Measurements from ENCODE around the gene AP5S1. TPM values are rescaled to one million over a fixed set of nuclear protein-coding genes. Genes with fewer than 3 reads are reported as not detected.

The AP5S1 gene
- total and polyA plus RNA-seq, 4 donors, result 4.4 to 12.3 (median 7.9) TPM

DNA sequence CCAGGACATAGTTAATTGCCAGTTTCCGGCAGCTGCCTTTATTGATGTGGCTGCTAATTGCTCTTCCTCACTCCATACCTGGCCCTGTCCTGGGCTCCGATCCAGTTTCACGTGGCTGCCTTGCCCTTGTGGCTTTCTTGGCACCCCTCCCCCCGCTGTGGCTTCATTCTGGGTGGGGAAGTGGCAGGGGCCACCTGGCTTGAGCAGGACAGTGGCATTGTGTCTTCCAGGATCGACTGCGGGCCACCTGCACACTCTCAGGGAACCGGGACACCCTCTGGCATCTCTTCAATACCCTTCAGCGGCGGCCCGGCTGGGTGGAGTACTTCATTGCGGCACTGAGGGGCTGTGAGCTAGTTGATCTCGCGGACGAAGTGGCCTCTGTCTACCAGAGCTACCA is 37.1 kb downstream of the AP5S1 start:
- no peak overlapping the region for H3K27ac ChIP-seq (ENCODE audit: low read depth in 1 of 2, low read length in 2 of 2)
- no peak overlapping the region for H3K4me3 ChIP-seq (ENCODE audit: low read length in 2 of 2)
- no peaks in the 10 kb centered on the region for H3K9me3 ChIP-seq (ENCODE audit: control insufficient read depth, low read length)
- peaks cover 3 to 13% of the 10 kb centered on the region in 2 donors for H3K36me3 ChIP-seq (ENCODE audit: control insufficient read depth in 1 of 2, insufficient read depth in 2 of 2, low read length in 1 of 2)
- WGBS, 2 donors, result 80 to 81% methylated on average over 14 of the region's 14 CpGs
- H3K4me1 ChIP-seq (ENCODE audit: control insufficient read depth in 1 of 2, insufficient read depth in 2 of 2, low read length in 2 of 2), result no peaks in the 10 kb centered on the region
- intact Hi-C loops (cut with DNase I), result no loop called here
- DNase-seq (no peak), ATAC-seq (ENCODE audit: low FRiP score) (no peak)
- no peaks in the 10 kb centered on the region for H3K27me3 ChIP-seq (ENCODE audit: control insufficient read depth in 1 of 2, insufficient read depth in 2 of 2, low read length in 1 of 2)

DNA sequence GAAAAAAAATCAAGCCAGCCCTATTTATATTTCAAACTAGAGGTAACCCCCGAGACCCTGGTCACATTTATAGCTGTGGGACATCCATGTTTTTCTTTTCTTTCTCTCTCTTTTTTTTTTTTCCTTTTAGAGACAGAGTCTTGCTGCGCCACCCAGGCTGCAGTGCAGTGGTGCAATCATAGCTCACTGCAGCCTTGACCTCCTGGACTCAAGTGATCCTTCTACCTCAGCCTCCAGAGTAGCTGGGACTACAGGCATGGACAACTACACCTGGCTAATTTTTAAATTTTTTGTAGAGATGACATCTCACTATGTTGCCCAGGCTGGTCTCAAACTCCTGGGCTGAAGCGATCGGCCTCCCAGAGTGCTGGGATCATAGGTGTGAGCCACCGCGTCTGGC is 38.3 kb downstream of the AP5S1 start:
- no peaks in the 10 kb centered on the region for H3K27me3 ChIP-seq (ENCODE audit: control insufficient read depth in 1 of 2, insufficient read depth in 2 of 2, low read length in 1 of 2)
- peaks cover 5 to 18% of the 10 kb centered on the region in 2 donors for H3K36me3 ChIP-seq (ENCODE audit: control insufficient read depth in 1 of 2, insufficient read depth in 2 of 2, low read length in 1 of 2)
- intact Hi-C loops (cut with DNase I), result no loop called here
- no peak for ATAC-seq (ENCODE audit: low FRiP score)
- H3K27ac ChIP-seq (ENCODE audit: low read depth in 1 of 2, low read length in 2 of 2), result no peak overlapping the region
- 97% methylated on average over 6 of the region's 6 CpGs for WGBS, 2 donors
- H3K4me1 ChIP-seq (ENCODE audit: control insufficient read depth in 1 of 2, insufficient read depth in 2 of 2, low read length in 2 of 2), result no peaks in the 10 kb centered on the region
- DNase-seq, result no peak
- no peaks in the 10 kb centered on the region for H3K9me3 ChIP-seq (ENCODE audit: control insufficient read depth, low read length)
- no peak overlapping the region for H3K4me3 ChIP-seq (ENCODE audit: low read length in 2 of 2)

DNA sequence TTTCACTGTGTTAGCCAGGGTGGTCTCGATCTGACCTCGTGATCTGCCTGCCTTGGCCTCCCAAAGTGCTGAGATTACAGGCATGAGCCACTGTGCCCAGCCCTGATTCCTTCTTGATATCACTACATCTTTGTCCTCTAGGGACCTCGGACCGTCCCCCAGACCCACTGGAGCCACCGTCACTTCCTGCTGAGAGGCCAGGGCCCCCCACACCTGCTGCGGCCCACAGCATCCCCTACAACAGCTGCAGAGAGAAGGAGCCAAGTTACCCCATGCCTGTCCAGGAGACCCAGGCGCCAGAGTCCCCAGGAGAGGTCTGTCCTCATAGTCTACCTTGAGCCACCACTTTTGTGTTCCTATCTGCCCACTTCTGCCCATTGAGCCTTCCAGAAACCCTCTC is 40.8 kb downstream of the AP5S1 start:
- H3K4me1 ChIP-seq (ENCODE audit: control insufficient read depth in 1 of 2, insufficient read depth in 2 of 2, low read length in 2 of 2), result no peaks in the 10 kb centered on the region
- DNase-seq, result no peak
- no peak overlapping the region for H3K27ac ChIP-seq (ENCODE audit: low read depth in 1 of 2, low read length in 2 of 2)
- no peaks in the 10 kb centered on the region for H3K27me3 ChIP-seq (ENCODE audit: control insufficient read depth in 1 of 2, insufficient read depth in 2 of 2, low read length in 1 of 2)
- no peak for ATAC-seq (ENCODE audit: low FRiP score)
- H3K9me3 ChIP-seq (ENCODE audit: control insufficient read depth, low read length), result no peaks in the 10 kb centered on the region
- H3K36me3 ChIP-seq (ENCODE audit: control insufficient read depth in 1 of 2, insufficient read depth in 2 of 2, low read length in 1 of 2), result peaks cover 5 to 27% of the 10 kb centered on the region in 2 donors
- intact Hi-C loops (cut with DNase I), result no loop called here
- WGBS, 2 donors, result 96 to 97% methylated on average over 7 of the region's 7 CpGs
- no peak overlapping the region for H3K4me3 ChIP-seq (ENCODE audit: low read length in 2 of 2)

DNA sequence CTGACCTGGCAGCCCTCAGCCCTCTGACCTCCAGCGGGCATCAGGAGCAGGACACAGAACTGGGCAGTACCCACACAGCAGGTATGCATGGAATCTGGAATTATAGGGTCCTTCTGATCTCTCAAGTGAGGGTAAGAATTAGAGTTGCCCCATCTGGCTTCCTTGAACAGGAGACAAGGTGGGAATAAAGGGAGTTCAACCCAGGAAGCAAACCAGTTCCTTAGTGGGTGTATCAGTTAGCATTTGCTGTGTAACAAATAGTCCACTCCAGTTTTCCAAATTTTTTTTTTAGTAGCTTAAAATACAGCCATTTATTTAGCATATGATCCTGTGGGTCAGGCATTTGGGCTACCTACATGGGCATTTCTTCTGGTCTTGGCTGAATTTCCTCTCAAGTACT is 42.0 kb downstream of the AP5S1 start:
- Histone ChIP-seq H3K27me3 (ENCODE audit: control insufficient read depth in 1 of 2, insufficient read depth in 2 of 2, low read length in 1 of 2) (no peaks in the 10 kb centered on the region), H3K9me3 (ENCODE audit: control insufficient read depth, low read length) (no peaks in the 10 kb centered on the region), H3K4me1 (ENCODE audit: control insufficient read depth in 1 of 2, insufficient read depth in 2 of 2, low read length in 2 of 2) (no peaks in the 10 kb centered on the region), H3K36me3 (ENCODE audit: control insufficient read depth in 1 of 2, insufficient read depth in 2 of 2, low read length in 1 of 2) (peaks cover 5 to 26% of the 10 kb centered on the region in 2 donors), H3K27ac (ENCODE audit: low read depth in 1 of 2, low read length in 2 of 2) (no peak overlapping the region), H3K4me3 (ENCODE audit: low read length in 2 of 2) (no peak overlapping the region)
- ATAC-seq (ENCODE audit: low FRiP score), result no peak
- intact Hi-C loops (cut with DNase I), result no loop called here
- 100% methylated on average over 1 of the region's 1 CpG for WGBS, 2 donors
- no peak for DNase-seq

DNA sequence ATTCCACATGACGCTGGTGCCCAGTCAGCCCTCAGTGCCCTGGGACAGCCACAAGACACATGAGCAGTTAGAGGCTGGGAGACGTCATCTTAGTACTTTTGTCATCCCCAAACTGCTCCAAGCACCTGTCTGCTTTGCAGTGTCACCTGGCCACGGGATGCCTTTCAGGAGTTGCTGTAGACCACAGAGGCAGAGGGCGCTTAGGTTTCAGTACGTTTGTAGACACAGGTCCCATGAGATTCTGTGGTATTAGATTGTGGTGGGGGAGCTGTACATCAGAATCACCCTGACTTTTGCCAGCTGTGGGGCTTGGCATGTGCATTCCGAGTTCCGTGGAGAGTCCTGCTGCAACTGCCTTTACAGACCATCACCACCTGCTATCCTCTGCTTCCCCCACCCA is 43.0 kb downstream of the AP5S1 start:
- ATAC-seq (ENCODE audit: low FRiP score) (no peak), DNase-seq (no peak)
- Histone ChIP-seq H3K4me3 (ENCODE audit: low read length in 2 of 2) (no peak overlapping the region), H3K27me3 (ENCODE audit: control insufficient read depth in 1 of 2, insufficient read depth in 2 of 2, low read length in 1 of 2) (no peaks in the 10 kb centered on the region), H3K9me3 (ENCODE audit: control insufficient read depth, low read length) (no peaks in the 10 kb centered on the region), H3K4me1 (ENCODE audit: control insufficient read depth in 1 of 2, insufficient read depth in 2 of 2, low read length in 2 of 2) (no peaks in the 10 kb centered on the region), H3K36me3 (ENCODE audit: control insufficient read depth in 1 of 2, insufficient read depth in 2 of 2, low read length in 1 of 2) (peaks cover 5 to 19% of the 10 kb centered on the region in 2 donors), H3K27ac (ENCODE audit: low read depth in 1 of 2, low read length in 2 of 2) (no peak overlapping the region)
- WGBS, 2 donors, result 79 to 80% methylated on average over 7 of the region's 7 CpGs
- intact Hi-C loops (cut with DNase I), result no loop called here

DNA sequence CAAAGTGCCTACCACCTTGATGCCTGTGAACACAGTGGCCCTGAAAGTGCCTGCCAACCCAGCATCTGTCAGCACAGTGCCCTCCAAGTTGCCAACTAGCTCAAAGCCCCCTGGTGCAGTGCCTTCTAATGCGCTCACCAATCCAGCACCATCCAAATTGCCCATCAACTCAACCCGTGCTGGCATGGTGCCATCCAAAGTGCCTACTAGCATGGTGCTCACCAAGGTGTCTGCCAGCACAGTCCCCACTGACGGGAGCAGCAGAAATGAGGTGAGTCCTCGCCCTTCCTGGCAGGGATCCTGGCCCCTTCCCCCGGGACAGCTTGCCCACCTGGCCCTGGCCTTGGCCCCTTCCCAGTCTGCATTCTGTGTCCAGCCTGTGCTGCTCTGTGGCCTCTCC is 44.2 kb downstream of the AP5S1 start:
- DNase-seq (no peak), ATAC-seq (ENCODE audit: low FRiP score) (no peak)
- Histone ChIP-seq H3K27me3 (ENCODE audit: control insufficient read depth in 1 of 2, insufficient read depth in 2 of 2, low read length in 1 of 2) (no peaks in the 10 kb centered on the region), H3K4me1 (ENCODE audit: control insufficient read depth in 1 of 2, insufficient read depth in 2 of 2, low read length in 2 of 2) (no peaks in the 10 kb centered on the region), H3K36me3 (ENCODE audit: control insufficient read depth in 1 of 2, insufficient read depth in 2 of 2, low read length in 1 of 2) (peaks cover 5 to 19% of the 10 kb centered on the region in 2 donors), H3K27ac (ENCODE audit: low read depth in 1 of 2, low read length in 2 of 2) (no peak overlapping the region), H3K9me3 (ENCODE audit: control insufficient read depth, low read length) (no peaks in the 10 kb centered on the region), H3K4me3 (ENCODE audit: low read length in 2 of 2) (no peak overlapping the region)
- intact Hi-C loops (cut with DNase I), result no loop called here
- WGBS, 2 donors, result 71% methylated on average over 5 of the region's 5 CpGs

DNA sequence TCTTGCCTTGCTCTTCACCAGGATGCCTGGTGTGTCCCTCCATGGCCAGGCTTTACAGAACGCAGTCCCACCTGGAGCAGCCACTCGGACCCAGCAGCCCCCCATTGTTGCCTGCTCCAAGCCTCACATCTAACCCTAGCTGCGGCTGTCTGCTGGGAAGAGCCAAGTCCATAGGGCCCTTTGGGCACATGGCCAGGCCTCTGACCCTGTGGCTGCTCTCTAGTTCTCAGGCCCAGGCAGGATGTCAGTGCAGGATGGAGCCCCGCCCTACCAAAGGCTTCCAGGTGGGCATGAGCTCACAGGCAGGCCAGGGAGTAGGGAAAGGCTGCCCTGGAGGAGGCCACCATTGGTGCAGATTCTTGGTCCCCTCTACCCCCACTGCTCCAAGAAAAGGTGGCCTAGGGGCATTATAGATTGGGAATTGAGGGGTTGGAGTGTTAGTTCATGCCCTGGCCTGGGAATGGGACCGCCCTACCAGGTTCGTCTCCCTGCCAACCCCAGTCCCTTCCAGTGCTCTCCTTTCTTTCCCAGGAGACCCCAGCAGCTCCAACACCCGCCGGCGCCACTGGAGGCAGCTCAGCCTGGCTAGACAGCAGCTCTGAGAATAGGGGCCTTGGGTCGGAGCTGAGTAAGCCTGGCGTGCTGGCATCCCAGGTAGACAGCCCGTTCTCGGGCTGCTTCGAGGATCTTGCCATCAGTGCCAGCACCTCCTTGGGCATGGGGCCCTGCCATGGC is 45.0 kb downstream of the AP5S1 start:
- Histone ChIP-seq H3K4me3 (ENCODE audit: low read length in 2 of 2) (no peak overlapping the region), H3K27ac (ENCODE audit: low read depth in 1 of 2, low read length in 2 of 2) (no peak overlapping the region), H3K27me3 (ENCODE audit: control insufficient read depth in 1 of 2, insufficient read depth in 2 of 2, low read length in 1 of 2) (no peaks in the 10 kb centered on the region), H3K36me3 (ENCODE audit: control insufficient read depth in 1 of 2, insufficient read depth in 2 of 2, low read length in 1 of 2) (peaks cover 5 to 19% of the 10 kb centered on the region in 2 donors), H3K9me3 (ENCODE audit: control insufficient read depth, low read length) (no peaks in the 10 kb centered on the region), H3K4me1 (ENCODE audit: control insufficient read depth in 1 of 2, insufficient read depth in 2 of 2, low read length in 2 of 2) (no peaks in the 10 kb centered on the region)
- intact Hi-C loops (cut with DNase I), result no loop called here
- no peak for ATAC-seq (ENCODE audit: low FRiP score)
- 83 to 88% methylated on average over 14 of the region's 14 CpGs for WGBS, 2 donors
- DNase-seq, result no peak

DNA sequence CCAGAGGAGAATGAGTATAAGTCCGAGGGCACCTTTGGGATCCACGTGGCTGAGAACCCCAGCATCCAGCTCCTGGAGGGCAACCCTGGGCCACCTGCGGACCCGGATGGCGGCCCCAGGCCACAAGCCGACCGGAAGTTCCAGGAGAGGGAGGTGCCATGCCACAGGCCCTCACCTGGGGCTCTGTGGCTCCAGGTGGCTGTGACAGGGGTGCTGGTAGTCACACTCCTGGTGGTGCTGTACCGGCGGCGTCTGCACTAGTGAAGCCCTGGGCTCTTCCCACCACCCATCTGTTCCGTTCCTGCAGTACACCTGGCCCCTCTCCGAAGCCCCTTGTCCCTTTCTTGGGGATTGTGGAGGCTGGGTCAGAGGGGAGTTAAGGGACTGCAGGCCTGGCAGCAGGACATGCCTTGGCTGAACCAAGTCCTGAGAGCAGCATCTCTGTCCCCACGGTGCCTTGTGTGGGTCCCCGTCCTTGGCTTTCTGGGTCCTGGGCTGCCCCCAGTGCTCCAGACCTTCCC is 45.6 kb downstream of the AP5S1 start:
- ATAC-seq (ENCODE audit: low FRiP score) (no peak), DNase-seq (no peak)
- H3K4me3 ChIP-seq (ENCODE audit: low read length in 2 of 2), result no peak overlapping the region
- no peaks in the 10 kb centered on the region for H3K27me3 ChIP-seq (ENCODE audit: control insufficient read depth in 1 of 2, insufficient read depth in 2 of 2, low read length in 1 of 2)
- H3K4me1 ChIP-seq (ENCODE audit: control insufficient read depth in 1 of 2, insufficient read depth in 2 of 2, low read length in 2 of 2), result no peaks in the 10 kb centered on the region
- H3K36me3 ChIP-seq (ENCODE audit: control insufficient read depth in 1 of 2, insufficient read depth in 2 of 2, low read length in 1 of 2), result peaks cover 5 to 19% of the 10 kb centered on the region in 2 donors
- no peaks in the 10 kb centered on the region for H3K9me3 ChIP-seq (ENCODE audit: control insufficient read depth, low read length)
- H3K27ac ChIP-seq (ENCODE audit: low read depth in 1 of 2, low read length in 2 of 2), result no peak overlapping the region
- intact Hi-C loops (cut with DNase I), result no loop called here
- WGBS, 2 donors, result 90 to 91% methylated on average over 14 of the region's 14 CpGs

DNA sequence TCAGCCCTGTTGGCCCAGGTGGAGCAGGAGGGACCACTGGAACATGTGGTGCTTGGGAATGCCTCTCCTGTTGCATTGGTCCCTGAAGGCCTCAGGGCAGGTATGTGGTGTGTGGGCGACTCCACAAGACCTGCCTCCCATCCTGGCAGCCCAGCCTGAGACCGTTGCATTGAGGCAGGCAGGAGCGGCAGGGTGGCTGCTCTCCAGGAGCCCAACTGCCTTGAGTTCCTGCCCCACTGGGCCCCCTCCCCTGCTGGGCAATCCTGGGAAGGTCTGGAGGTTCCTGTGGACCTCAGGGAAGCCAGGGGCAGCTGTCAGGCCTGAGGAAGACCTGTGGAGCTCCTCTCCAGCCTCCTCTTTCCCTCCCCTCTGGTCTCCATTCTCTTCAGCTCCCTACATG is 46.1 kb downstream of the AP5S1 start:
- no peak for DNase-seq
- Histone ChIP-seq H3K4me1 (ENCODE audit: control insufficient read depth in 1 of 2, insufficient read depth in 2 of 2, low read length in 2 of 2) (no peaks in the 10 kb centered on the region), H3K36me3 (ENCODE audit: control insufficient read depth in 1 of 2, insufficient read depth in 2 of 2, low read length in 1 of 2) (peaks cover 5 to 19% of the 10 kb centered on the region in 2 donors), H3K9me3 (ENCODE audit: control insufficient read depth, low read length) (no peaks in the 10 kb centered on the region), H3K27me3 (ENCODE audit: control insufficient read depth in 1 of 2, insufficient read depth in 2 of 2, low read length in 1 of 2) (no peaks in the 10 kb centered on the region), H3K27ac (ENCODE audit: low read depth in 1 of 2, low read length in 2 of 2) (no peak overlapping the region), H3K4me3 (ENCODE audit: low read length in 2 of 2) (no peak overlapping the region)
- intact Hi-C loops (cut with DNase I), result no loop called here
- WGBS, 2 donors, result 69 to 78% methylated on average over 3 of the region's 3 CpGs
- no peak for ATAC-seq (ENCODE audit: low FRiP score)

All from aorta (tissue), 5 donors.